HepG2 (cell line): ENCODE measurements around the gene TMEM131L. TPM values are rescaled to one million over a fixed set of nuclear protein-coding genes. Genes with fewer than 3 reads are reported as not detected.

Experiments
- ARID2 ChIP-seq: sonication (generic); formaldehyde crosslinking; IDR thresholded peaks from 2 replicates; pipeline ENCODE4 v1.8.1; 2022; ENCODE audit warnings: mild to moderate bottlenecking, missing genetic modification reagents, borderline replicate concordance
- JUNB ChIP-seq: sonication (generic); formaldehyde crosslinking; IDR thresholded peaks from 2 replicates; pipeline ENCODE4 v1.8.0; 2022; ENCODE audit warnings: missing genetic modification reagents, mild to moderate bottlenecking, borderline replicate concordance
- MYC ChIP-seq: sonication (generic); formaldehyde crosslinking; IDR thresholded peaks from 2 replicates; pipeline ENCODE4 v1.9.0; 2021; ENCODE audit warnings: missing genetic modification reagents, borderline replicate concordance
- NR0B2 ChIP-seq: sonication (generic); formaldehyde crosslinking; IDR thresholded peaks from 2 replicates; pipeline ENCODE4 v1.4.0; 2020; ENCODE audit warnings: mild to moderate bottlenecking, missing genetic modification reagents
- POLR2AphosphoS2 ChIP-seq: IDR thresholded peaks from 2 replicates; pipeline ENCODE4 v1.6.1; 2011; ENCODE audit warnings: low read depth, low read length, improper control_type of control experiment
- USF2 ChIP-seq, 2 experiments: sonication (generic) in 1 of 2; formaldehyde crosslinking in 1 of 2; IDR thresholded peaks; 2 replicates each; pipeline versions ENCODE4 v1.5.1 to v1.6.1; 2011 to 2020; ENCODE audit warnings: borderline replicate concordance in 1 of 2, low read depth in 1 of 2, low read length in 1 of 2, mild to moderate bottlenecking in 1 of 2, missing genetic modification reagents in 1 of 2, moderate library complexity in 1 of 2
- ZFY ChIP-seq: sonication (generic); formaldehyde crosslinking; IDR thresholded peaks from 2 replicates; pipeline ENCODE4 v1.4.0; 2020; ENCODE audit warnings: missing genetic modification reagents
- ZNF317 ChIP-seq: sonication (generic); formaldehyde crosslinking; IDR thresholded peaks from 2 replicates; pipeline ENCODE4 v1.5.0; 2020; ENCODE audit warnings: mild to moderate bottlenecking, missing genetic modification reagents
- ZNF746 ChIP-seq: sonication (generic); formaldehyde crosslinking; IDR thresholded peaks from 2 replicates; pipeline ENCODE4 v1.8.0; 2022; ENCODE audit warnings: mild to moderate bottlenecking, missing genetic modification reagents
- polyA plus RNA-seq, 8 experiments: library from polyadenylated mRNA; depleted of rRNA in 3 of 8; stranded (reverse) in 7 of 8; unstranded in 1 of 8; fragments of >200 nt; fragmentation: Illumina TruSeq in 4 of 8; extraction: Trizol in 4 of 8; gene quantifications; 2 replicates each; pipeline versions ENCODE4 v1.2.1 to v1.2.3, GENCODE V29; 2011 to 2016; ENCODE audit warnings: low read depth in 4 of 8, missing spikeins in 1 of 8, mixed read lengths in 1 of 8; ENCODE audit not compliant: insufficient read depth in 1 of 8
- total RNA-seq, 5 experiments: library from RNA; depleted of rRNA; stranded (reverse); fragments of >200 nt; fragmentation: Illumina TruSeq; extraction: Trizol; gene quantifications; 2 replicates each; pipeline ENCODE4 v1.2.3, GENCODE V29; 2016; ENCODE audit warnings: low read depth in 1 of 5
- TF ChIP-seq, protein P1 (sequence below): sonication (generic); formaldehyde crosslinking; IDR thresholded peaks from 2 replicates; pipeline ENCODE4 v1.4.0; 2020; ENCODE audit warnings: missing genetic modification reagents, mild to moderate bottlenecking, borderline replicate concordance
- TF ChIP-seq, protein P2 (sequence below), 2 experiments: fragments of 450-650 bp in 1 of 2; sonication (generic) in 1 of 2; formaldehyde crosslinking in 1 of 2; IDR thresholded peaks; 2 replicates each; pipeline versions ENCODE4 v1.6.1 to v1.8.0; 2016 to 2022; ENCODE audit warnings: antibody characterized with exemption in 1 of 2, mild to moderate bottlenecking in 1 of 2, missing genetic modification reagents in 1 of 2

Gene TMEM131L
- total and polyA plus RNA-seq, 2 of the 13 experiments (the other 11 are each of a cell fraction or from before 2014, with no cell fraction given): 2.2 to 4.5 TPM

GRCh38 chr4:153466949-153467896 lies 1.1 kb downstream of the TMEM131L start (continued):
- TF ChIP-seq, protein P1, sequence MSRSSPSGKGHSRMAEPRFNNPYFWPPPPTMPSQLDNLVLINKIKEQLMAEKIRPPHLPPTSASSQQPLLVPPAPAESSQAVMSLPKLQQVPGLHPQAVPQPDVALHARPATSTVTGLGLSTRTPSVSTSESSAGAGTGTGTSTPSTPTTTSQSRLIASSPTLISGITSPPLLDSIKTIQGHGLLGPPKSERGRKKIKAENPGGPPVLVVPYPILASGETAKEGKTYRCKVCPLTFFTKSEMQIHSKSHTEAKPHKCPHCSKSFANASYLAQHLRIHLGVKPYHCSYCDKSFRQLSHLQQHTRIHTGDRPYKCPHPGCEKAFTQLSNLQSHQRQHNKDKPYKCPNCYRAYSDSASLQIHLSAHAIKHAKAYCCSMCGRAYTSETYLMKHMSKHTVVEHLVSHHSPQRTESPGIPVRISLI (CRISPR knock-in tag): 0 out of 2 replicates have a peak, but pooled peaks have one; percentile 15
- TF ChIP-seq ZNF746 (0 out of 2 replicates have a peak, but pooled peaks have one; percentile 35), ZNF317 (CRISPR knock-in tag) (no peak), MYC (CRISPR knock-in tag) (peak; percentile 59), ZFY (CRISPR knock-in tag) (peak; percentile 33; the same call in 1 of the 2 replicates), NR0B2 (0 out of 2 replicates have a peak, but pooled peaks have one; percentile 45), ARID2 (0 out of 2 replicates have a peak, but pooled peaks have one; percentile 3), USF2 (IDR thresholded peaks at IDR 0.05; ENCODE audit: low read depth, low read length) (no peak), USF2 (CRISPR knock-in tag; IDR thresholded peaks at IDR 0.05; ENCODE audit: borderline replicate concordance) (peak; percentile 51; the same call in 1 of the 2 replicates), POLR2AphosphoS2 (no peak), JUNB (no peak)
- TF ChIP-seq, protein P2, sequence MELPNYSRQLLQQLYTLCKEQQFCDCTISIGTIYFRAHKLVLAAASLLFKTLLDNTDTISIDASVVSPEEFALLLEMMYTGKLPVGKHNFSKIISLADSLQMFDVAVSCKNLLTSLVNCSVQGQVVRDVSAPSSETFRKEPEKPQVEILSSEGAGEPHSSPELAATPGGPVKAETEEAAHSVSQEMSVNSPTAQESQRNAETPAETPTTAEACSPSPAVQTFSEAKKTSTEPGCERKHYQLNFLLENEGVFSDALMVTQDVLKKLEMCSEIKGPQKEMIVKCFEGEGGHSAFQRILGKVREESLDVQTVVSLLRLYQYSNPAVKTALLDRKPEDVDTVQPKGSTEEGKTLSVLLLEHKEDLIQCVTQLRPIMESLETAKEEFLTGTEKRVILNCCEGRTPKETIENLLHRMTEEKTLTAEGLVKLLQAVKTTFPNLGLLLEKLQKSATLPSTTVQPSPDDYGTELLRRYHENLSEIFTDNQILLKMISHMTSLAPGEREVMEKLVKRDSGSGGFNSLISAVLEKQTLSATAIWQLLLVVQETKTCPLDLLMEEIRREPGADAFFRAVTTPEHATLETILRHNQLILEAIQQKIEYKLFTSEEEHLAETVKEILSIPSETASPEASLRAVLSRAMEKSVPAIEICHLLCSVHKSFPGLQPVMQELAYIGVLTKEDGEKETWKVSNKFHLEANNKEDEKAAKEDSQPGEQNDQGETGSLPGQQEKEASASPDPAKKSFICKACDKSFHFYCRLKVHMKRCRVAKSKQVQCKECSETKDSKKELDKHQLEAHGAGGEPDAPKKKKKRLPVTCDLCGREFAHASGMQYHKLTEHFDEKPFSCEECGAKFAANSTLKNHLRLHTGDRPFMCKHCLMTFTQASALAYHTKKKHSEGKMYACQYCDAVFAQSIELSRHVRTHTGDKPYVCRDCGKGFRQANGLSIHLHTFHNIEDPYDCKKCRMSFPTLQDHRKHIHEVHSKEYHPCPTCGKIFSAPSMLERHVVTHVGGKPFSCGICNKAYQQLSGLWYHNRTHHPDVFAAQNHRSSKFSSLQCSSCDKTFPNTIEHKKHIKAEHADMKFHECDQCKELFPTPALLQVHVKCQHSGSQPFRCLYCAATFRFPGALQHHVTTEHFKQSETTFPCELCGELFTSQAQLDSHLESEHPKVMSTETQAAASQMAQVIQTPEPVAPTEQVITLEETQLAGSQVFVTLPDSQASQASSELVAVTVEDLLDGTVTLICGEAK (IDR thresholded peaks at IDR 0.05): no peak
- TF ChIP-seq, protein P2 (CRISPR knock-in tag; IDR thresholded peaks at IDR 0.05): peak; percentile 35; the same call in 1 of the 2 replicates
